GM19468 (cell line): Measurements from ENCODE around the gene ATP7B.
"Not testable (repeated sequence)": the region's sequence is repeated elsewhere in the genome, so short reads cannot be mapped to it uniquely, and the experiment has no call there.

ENCODE experiments used
- ATAC-seq: cut with Tn5 transposase; IDR thresholded peaks from one replicate; pipeline ENCODE4 v1.9.1; 2021; ENCODE audit warnings: mild to moderate bottlenecking, moderate library complexity, moderate number of reproducible peaks; ENCODE audit not compliant: unreplicated experiment; ENCODE audit errors: extremely low read depth

Gene ATP7B

GRCh38 chr13:52009946-52010345, 1.3 kb downstream of the ATP7B start:
- no peak for ATAC-seq

GRCh38 chr13:52006523-52007245, 4.6 kb downstream of the ATP7B start:
- no peak for ATAC-seq

- no peak for ATAC-seq
These were observed 5.3 kb downstream of the ATP7B start for GRCh38 chr13:52005841-52006522.

GRCh38 chr13:52004511-52005170, 6.6 kb downstream of the ATP7B start:
- no peak for ATAC-seq

GRCh38 chr13:52003541-52003940, 7.7 kb downstream of the ATP7B start:
- ATAC-seq: no peak

- no peak for ATAC-seq
These were observed 8.9 kb downstream of the ATP7B start for GRCh38 chr13:52002361-52002760.

- ATAC-seq: no peak
These were observed 10.0 kb downstream of the ATP7B start for GRCh38 chr13:52001120-52001731.

GRCh38 chr13:51999921-52000320, 11.3 kb downstream of the ATP7B start:
- ATAC-seq: no peak

GRCh38 chr13:51999510-51999911, 11.7 kb downstream of the ATP7B start:
- ATAC-seq: no peak

- no peak for ATAC-seq
These were observed 12.3 kb downstream of the ATP7B start for GRCh38 chr13:51998723-51999509.

GRCh38 chr13:51997641-51998330, 13.5 kb downstream of the ATP7B start:
- ATAC-seq: no peak

- ATAC-seq: no peak
These were observed 14.1 kb downstream of the ATP7B start for GRCh38 chr13:51997186-51997585.

GRCh38 chr13:51996641-51997040, 14.6 kb downstream of the ATP7B start:
- ATAC-seq: no peak

GRCh38 chr13:51995677-51996551, 15.3 kb downstream of the ATP7B start:
- ATAC-seq: no peak

GRCh38 chr13:51993713-51994112, 17.5 kb downstream of the ATP7B start:
- no peak for ATAC-seq

- ATAC-seq: no peak
These were observed 22.1 kb downstream of the ATP7B start for GRCh38 chr13:51988988-51989618.

- ATAC-seq: not testable (repeated sequence)
These were observed 26.3 kb downstream of the ATP7B start for GRCh38 chr13:51984904-51985303.

- ATAC-seq: not testable (repeated sequence)
These were observed 28.0 kb downstream of the ATP7B start for GRCh38 chr13:51983292-51983691.
